ENCODE measurements around the gene LMX1B. TPM values are rescaled to one million over a fixed set of nuclear protein-coding genes. Genes with fewer than 3 reads are reported as not detected.
A peak's percentile ranks its signal among the peaks of the same experiment; 100 is the strongest.
"Not testable (repeated sequence)": the region's sequence is repeated elsewhere in the genome, so short reads cannot be mapped to it uniquely, and the experiment has no call there.

Gene LMX1B
- total RNA-seq, 1 experiment from 2014 or later: 0.55 TPM

DNA sequence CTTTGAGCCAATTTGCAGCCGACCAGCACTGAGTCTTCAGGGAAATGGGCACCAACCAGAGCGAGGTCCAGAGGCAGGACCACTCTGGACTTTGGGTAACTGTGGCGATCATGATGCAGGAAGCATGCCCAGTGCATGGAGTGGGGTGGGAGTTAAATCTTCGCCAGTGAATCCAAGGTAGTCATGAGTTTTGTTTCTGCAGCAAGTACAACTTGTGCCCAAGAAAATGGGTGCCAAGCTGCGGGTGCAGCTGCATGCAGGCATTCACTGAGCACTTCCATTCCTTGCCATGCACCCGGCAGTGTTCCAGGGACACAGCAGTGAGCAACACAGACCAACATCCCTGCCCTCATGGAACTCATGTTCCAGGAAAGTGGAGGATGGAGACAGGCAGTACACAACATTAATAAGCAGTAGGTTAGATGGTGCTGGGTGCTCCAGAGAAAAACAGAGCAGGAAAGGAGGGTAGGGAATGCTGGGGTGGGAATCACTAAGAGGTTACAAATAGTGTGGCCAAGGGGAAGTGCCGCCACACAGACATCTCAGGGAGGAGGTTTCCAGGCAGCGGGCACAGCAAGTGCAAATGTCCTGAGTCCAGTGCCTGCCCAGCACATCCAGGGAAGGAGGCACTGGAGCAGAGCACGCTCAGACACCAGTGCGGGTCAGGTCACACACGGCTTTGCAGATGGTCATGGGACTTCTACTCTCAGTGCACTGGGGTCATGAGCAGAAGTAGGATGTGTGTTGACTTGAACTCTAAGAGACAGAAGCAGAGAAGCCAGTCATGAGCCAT is 48.2 kb upstream of the LMX1B start:
- no peak for TF ChIP-seq EZH2phosphoT487 (IDR thresholded peaks at IDR 0.05; ENCODE audit: borderline replicate concordance, low read length)
- TF ChIP-seq EZH2 (IDR thresholded peaks at IDR 0.05; ENCODE audit: low read length, unreplicated experiment): no peak
- TF ChIP-seq, protein P1, sequence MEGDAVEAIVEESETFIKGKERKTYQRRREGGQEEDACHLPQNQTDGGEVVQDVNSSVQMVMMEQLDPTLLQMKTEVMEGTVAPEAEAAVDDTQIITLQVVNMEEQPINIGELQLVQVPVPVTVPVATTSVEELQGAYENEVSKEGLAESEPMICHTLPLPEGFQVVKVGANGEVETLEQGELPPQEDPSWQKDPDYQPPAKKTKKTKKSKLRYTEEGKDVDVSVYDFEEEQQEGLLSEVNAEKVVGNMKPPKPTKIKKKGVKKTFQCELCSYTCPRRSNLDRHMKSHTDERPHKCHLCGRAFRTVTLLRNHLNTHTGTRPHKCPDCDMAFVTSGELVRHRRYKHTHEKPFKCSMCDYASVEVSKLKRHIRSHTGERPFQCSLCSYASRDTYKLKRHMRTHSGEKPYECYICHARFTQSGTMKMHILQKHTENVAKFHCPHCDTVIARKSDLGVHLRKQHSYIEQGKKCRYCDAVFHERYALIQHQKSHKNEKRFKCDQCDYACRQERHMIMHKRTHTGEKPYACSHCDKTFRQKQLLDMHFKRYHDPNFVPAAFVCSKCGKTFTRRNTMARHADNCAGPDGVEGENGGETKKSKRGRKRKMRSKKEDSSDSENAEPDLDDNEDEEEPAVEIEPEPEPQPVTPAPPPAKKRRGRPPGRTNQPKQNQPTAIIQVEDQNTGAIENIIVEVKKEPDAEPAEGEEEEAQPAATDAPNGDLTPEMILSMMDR (conservative IDR thresholded peaks at IDR 0.05; ENCODE audit: low read depth, low read length): no peak
- H3K36me3 ChIP-seq (ENCODE audit: low read depth, low read length): no peaks in the 10 kb centered on the region
- DNase-seq (no peak), ATAC-seq (no peak)
- no peak overlapping the region for H2AFZ ChIP-seq (ENCODE audit: low read length)
- H3K4me1 ChIP-seq (ENCODE audit: insufficient read depth, low read length): 0 out of 2 replicates have a peak, but pooled peaks cover 8% of the 10 kb centered on the region
- peaks cover 20% of the 10 kb centered on the region for H3K27me3 ChIP-seq (ENCODE audit: low read length)
- H3K4me2 ChIP-seq (ENCODE audit: low read length): no peak overlapping the region
- no peaks in the 10 kb centered on the region for H4K20me1 ChIP-seq (ENCODE audit: low read length)
- H3K9me2 ChIP-seq (replicated peaks; ENCODE audit: low read length): no peaks in the 10 kb centered on the region
- H3K79me2 ChIP-seq (ENCODE audit: low read length): no peaks in the 10 kb centered on the region
- CTCF ChIA-PET: no interaction called here
- no peaks in the 10 kb centered on the region for H3F3A ChIP-seq (ENCODE audit: low read length, unreplicated experiment)
- no peaks in the 10 kb centered on the region for H3K9me3 ChIP-seq (ENCODE audit: low read length)
- no TSS peak for BruUV-seq (replicated peaks)
- no peak overlapping the region for H3K27ac ChIP-seq (ENCODE audit: low read length)
- H3K4me3 ChIP-seq (ENCODE audit: low read length): no peak overlapping the region
- H3K9ac ChIP-seq (ENCODE audit: low read length): no peak overlapping the region
- POLR2A ChIA-PET (ENCODE audit: unreplicated experiment): no interaction called here
- intact Hi-C loops (cut with micrococcal nuclease): no loop called here

DNA sequence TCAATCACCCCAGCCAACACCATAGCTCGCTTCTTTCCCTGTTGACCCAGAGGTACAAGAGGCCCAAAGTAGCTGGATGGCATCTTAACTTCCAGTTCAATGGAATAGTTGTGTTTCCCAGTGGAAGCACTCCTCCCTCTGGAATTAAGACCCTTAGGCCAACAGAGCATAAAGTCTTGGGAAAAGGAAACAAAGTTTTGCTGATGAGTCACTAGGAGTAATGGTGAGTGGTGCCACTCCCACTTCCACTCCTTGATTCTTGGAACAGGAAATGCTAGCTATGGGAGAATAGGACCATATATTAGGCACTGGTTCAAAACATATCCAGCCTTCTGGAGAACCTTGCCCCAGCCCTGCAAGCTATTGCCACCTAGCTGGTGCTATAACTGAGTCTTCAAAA is 44.7 kb upstream of the LMX1B start:
- Histone ChIP-seq H3K27me3 (ENCODE audit: low read length) (peaks cover 15% of the 10 kb centered on the region), H3K36me3 (ENCODE audit: low read depth, low read length) (no peaks in the 10 kb centered on the region), H3F3A (ENCODE audit: low read length, unreplicated experiment) (no peaks in the 10 kb centered on the region), H4K20me1 (ENCODE audit: low read length) (no peaks in the 10 kb centered on the region), H2AFZ (ENCODE audit: low read length) (no peak overlapping the region), H3K4me3 (ENCODE audit: low read length) (no peak overlapping the region), H3K4me1 (ENCODE audit: insufficient read depth, low read length) (0 out of 2 replicates have a peak, but pooled peaks cover 8% of the 10 kb centered on the region), H3K9me2 (replicated peaks; ENCODE audit: low read length) (no peaks in the 10 kb centered on the region), H3K9ac (ENCODE audit: low read length) (no peak overlapping the region), H3K79me2 (ENCODE audit: low read length) (no peaks in the 10 kb centered on the region), H3K27ac (ENCODE audit: low read length) (no peak overlapping the region), H3K4me2 (ENCODE audit: low read length) (no peak overlapping the region), H3K9me3 (ENCODE audit: low read length) (no peaks in the 10 kb centered on the region)
- ChIA-PET POLR2A (ENCODE audit: unreplicated experiment) (no interaction called here), CTCF (interaction anchor here (0.6 kb wide), 1 partner anchor 20 kb away, joined by 3 read pairs; no protein-coding TSS in a partner anchor)
- DNase-seq (peak; percentile 62), ATAC-seq (peak; percentile 29; the same call in 1 of the 2 replicates)
- TF ChIP-seq EZH2 (IDR thresholded peaks at IDR 0.05; ENCODE audit: low read length, unreplicated experiment): no peak
- intact Hi-C loops (cut with micrococcal nuclease): no loop called here
- BruUV-seq (replicated peaks): no TSS peak

DNA sequence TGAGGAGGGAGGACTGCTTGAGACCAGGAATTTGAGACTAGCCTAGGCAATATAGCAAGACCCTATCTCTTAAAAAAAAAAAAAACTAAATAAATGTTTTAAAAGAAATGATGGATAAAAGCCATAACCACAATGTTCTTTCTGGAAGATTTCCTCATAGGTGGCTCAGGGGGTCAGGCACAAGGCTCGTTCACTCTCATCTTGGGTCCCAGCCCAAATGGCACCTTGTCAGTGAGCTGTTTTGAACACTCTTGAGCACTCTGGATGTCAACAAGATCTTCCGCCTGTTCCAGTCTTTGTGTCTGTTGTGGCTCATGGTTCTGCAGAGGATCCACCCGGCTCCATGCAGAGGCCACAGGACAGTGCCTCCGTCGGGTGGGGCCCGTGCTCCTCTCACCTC is 35.7 kb upstream of the LMX1B start:
- Histone ChIP-seq H3K4me3 (ENCODE audit: low read length) (no peak overlapping the region), H3K27me3 (ENCODE audit: low read length) (peaks cover 15% of the 10 kb centered on the region; the same call in 1 of the 2 replicates), H3K4me1 (ENCODE audit: insufficient read depth, low read length) (no peaks in the 10 kb centered on the region), H3F3A (ENCODE audit: low read length, unreplicated experiment) (no peaks in the 10 kb centered on the region), H2AFZ (ENCODE audit: low read length) (no peak overlapping the region), H3K27ac (ENCODE audit: low read length) (no peak overlapping the region), H3K9me2 (replicated peaks; ENCODE audit: low read length) (no peaks in the 10 kb centered on the region), H4K20me1 (ENCODE audit: low read length) (no peaks in the 10 kb centered on the region), H3K4me2 (ENCODE audit: low read length) (no peak overlapping the region), H3K36me3 (ENCODE audit: low read depth, low read length) (no peaks in the 10 kb centered on the region), H3K9ac (ENCODE audit: low read length) (no peak overlapping the region), H3K9me3 (ENCODE audit: low read length) (no peaks in the 10 kb centered on the region), H3K79me2 (ENCODE audit: low read length) (no peaks in the 10 kb centered on the region)
- DNase-seq (no peak), ATAC-seq (no peak)
- TF ChIP-seq EZH2 (IDR thresholded peaks at IDR 0.05; ENCODE audit: low read length, unreplicated experiment): no peak
- no peak for TF ChIP-seq EZH2phosphoT487 (IDR thresholded peaks at IDR 0.05; ENCODE audit: borderline replicate concordance, low read length)
- ChIA-PET CTCF (no interaction called here), POLR2A (ENCODE audit: unreplicated experiment) (no interaction called here)
- intact Hi-C loops (cut with micrococcal nuclease): no loop called here
- no TSS peak for BruUV-seq (replicated peaks)

DNA sequence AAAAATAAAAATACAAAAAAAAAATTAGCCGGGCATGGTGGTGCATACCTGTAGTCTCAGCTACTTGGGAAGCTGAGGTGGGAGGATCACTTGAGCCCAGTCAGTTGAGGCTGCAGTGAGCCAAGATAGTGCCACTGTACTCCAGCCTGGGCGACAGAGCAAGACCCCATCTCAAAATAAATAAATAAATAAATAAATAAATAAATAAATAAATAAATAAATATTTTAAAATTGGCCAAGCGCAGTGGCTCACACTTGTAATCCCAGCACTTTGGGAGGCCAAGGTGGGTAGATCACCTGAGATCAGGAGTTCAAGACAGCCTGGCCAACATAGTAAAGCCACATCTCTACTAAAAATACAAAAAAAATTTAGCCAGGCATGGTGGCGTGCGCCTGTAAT is 33.4 kb upstream of the LMX1B start:
- CTCF ChIA-PET; H3K9ac ChIP-seq (ENCODE audit: low read length); H3K9me2 ChIP-seq (replicated peaks; ENCODE audit: low read length); H3K4me2 ChIP-seq (ENCODE audit: low read length); H3K36me3 ChIP-seq (ENCODE audit: low read depth, low read length); H4K20me1 ChIP-seq (ENCODE audit: low read length); POLR2A ChIA-PET (ENCODE audit: unreplicated experiment); H3K9me3 ChIP-seq (ENCODE audit: low read length); H3K79me2 ChIP-seq (ENCODE audit: low read length); DNase-seq; H3K4me1 ChIP-seq (ENCODE audit: insufficient read depth, low read length); H2AFZ ChIP-seq (ENCODE audit: low read length); H3F3A ChIP-seq (ENCODE audit: low read length, unreplicated experiment); ATAC-seq; H3K4me3 ChIP-seq (ENCODE audit: low read length); H3K27ac ChIP-seq (ENCODE audit: low read length); BruUV-seq (replicated peaks); intact Hi-C loops (cut with micrococcal nuclease): not testable (repeated sequence)
- peaks cover 15% of the 10 kb centered on the region; the same call in 1 of the 2 replicates for H3K27me3 ChIP-seq (ENCODE audit: low read length)
